HepG2 (cell line): ENCODE data around the gene NR2F6. TPM values are rescaled to one million over a fixed set of nuclear protein-coding genes. Genes with fewer than 3 reads are reported as not detected.

ENCODE experiments used
- ATM ChIP-seq: fragments of 450-650 bp; IDR thresholded peaks from 2 replicates; pipeline ENCODE4 v1.7.1; 2017; ENCODE audit warnings: mild to moderate bottlenecking, borderline replicate concordance
- GABPB1 ChIP-seq: IDR thresholded peaks from 2 replicates; pipeline ENCODE4 v1.6.1; 2016; ENCODE audit warnings: mild to moderate bottlenecking, missing genetic modification reagents, moderate library complexity, missing compliant biosample characterization
- GRHL1 ChIP-seq: sonication (generic); formaldehyde crosslinking; conservative IDR thresholded peaks from 2 replicates; pipeline ENCODE4 v1.8.0; 2022; ENCODE audit warnings: missing genetic modification reagents
- HMGXB4 ChIP-seq, 2 experiments: sonication (generic) in 1 of 2; formaldehyde crosslinking in 1 of 2; IDR thresholded peaks; 2 replicates each; pipeline versions ENCODE4 v1.4.0 to v1.6.1; 2018 to 2020; ENCODE audit warnings: missing genetic modification reagents in 2 of 2, borderline replicate concordance in 1 of 2, low read depth in 1 of 2, mild to moderate bottlenecking in 1 of 2, missing biosample characterization in 1 of 2
- PHF8 ChIP-seq: sonication (generic); formaldehyde crosslinking; IDR thresholded peaks from 2 replicates; pipeline ENCODE4 v1.5.0; 2020; ENCODE audit warnings: missing genetic modification reagents
- SCMH1 ChIP-seq: sonication (generic); formaldehyde crosslinking; IDR thresholded peaks from 2 replicates; pipeline ENCODE4 v1.9.0; 2021; ENCODE audit warnings: missing genetic modification reagents, mild to moderate bottlenecking, borderline replicate concordance
- TCF7L2 ChIP-seq: IDR thresholded peaks from 2 replicates; pipeline ENCODE4 v1.6.1; 2011; ENCODE audit warnings: mild to moderate bottlenecking, low read depth, low read length, moderate library complexity
- TSC22D2 ChIP-seq: sonication (generic); formaldehyde crosslinking; IDR thresholded peaks from 2 replicates; pipeline ENCODE4 v1.5.1; 2020; ENCODE audit warnings: missing genetic modification reagents, mild to moderate bottlenecking, borderline replicate concordance
- ZBTB37 ChIP-seq: sonication (generic); formaldehyde crosslinking; IDR thresholded peaks from 2 replicates; pipeline ENCODE4 v1.4.0; 2020; ENCODE audit warnings: mild to moderate bottlenecking, missing genetic modification reagents
- ZNF143 ChIP-seq: sonication (generic); formaldehyde crosslinking; IDR thresholded peaks from 2 replicates; pipeline ENCODE4 v1.4.0; 2020; ENCODE audit warnings: missing genetic modification reagents
- ZNF280B ChIP-seq: sonication (generic); formaldehyde crosslinking; IDR thresholded peaks from 2 replicates; pipeline ENCODE4 v1.5.0; 2020; ENCODE audit warnings: missing genetic modification reagents, mild to moderate bottlenecking, borderline replicate concordance
- ZNF512 ChIP-seq: sonication (generic); formaldehyde crosslinking; IDR thresholded peaks from 2 replicates; pipeline ENCODE4 v1.4.0; 2020; ENCODE audit warnings: mild to moderate bottlenecking, missing genetic modification reagents
- polyA plus RNA-seq, 8 experiments: library from polyadenylated mRNA; depleted of rRNA in 3 of 8; stranded (reverse) in 7 of 8; unstranded in 1 of 8; fragments of >200 nt; fragmentation: Illumina TruSeq in 4 of 8; extraction: Trizol in 4 of 8; gene quantifications; 2 replicates each; pipeline versions ENCODE4 v1.2.1 to v1.2.3, GENCODE V29; 2011 to 2016; ENCODE audit warnings: low read depth in 4 of 8, missing spikeins in 1 of 8, mixed read lengths in 1 of 8; ENCODE audit not compliant: insufficient read depth in 1 of 8
- total RNA-seq, 5 experiments: library from RNA; depleted of rRNA; stranded (reverse); fragments of >200 nt; fragmentation: Illumina TruSeq; extraction: Trizol; gene quantifications; 2 replicates each; pipeline ENCODE4 v1.2.3, GENCODE V29; 2016; ENCODE audit warnings: low read depth in 1 of 5
- TF ChIP-seq, protein P1 (sequence below): sonication (generic); formaldehyde crosslinking; IDR thresholded peaks from 2 replicates; pipeline ENCODE4 v1.5.0; 2020; ENCODE audit warnings: mild to moderate bottlenecking, missing genetic modification reagents, borderline replicate concordance
- TF ChIP-seq, protein P2 (sequence below): sonication (generic); formaldehyde crosslinking; IDR thresholded peaks from 2 replicates; pipeline ENCODE4 v1.5.0; 2020; ENCODE audit warnings: missing genetic modification reagents

The NR2F6 gene
- total and polyA plus RNA-seq, 2 of the 13 experiments (the other 11 are each of a cell fraction or from before 2014, with no cell fraction given) = 30.9 to 72.4 TPM

GRCh38 chr19:17255150-17255621, 9.5 kb upstream of the NR2F6 start (continued):
- TF ChIP-seq ZNF280B (CRISPR knock-in tag) (peak; percentile 30; the same call in 1 of the 2 replicates), HMGXB4 (CRISPR knock-in tag; IDR thresholded peaks at IDR 0.05; ENCODE audit: borderline replicate concordance in 1 of 2, low read depth in 1 of 2) (no peak), ATM (no peak), TSC22D2 (no peak), GABPB1 (CRISPR knock-in tag) (peak; percentile 63; the same call in 1 of the 2 replicates), SCMH1 (CRISPR knock-in tag) (no peak), ZNF512 (no peak), GRHL1 (no peak), ZBTB37 (no peak), ZNF143 (CRISPR knock-in tag) (no peak), TCF7L2 (no peak), PHF8 (CRISPR knock-in tag) (peak; percentile 53; the same call in 1 of the 2 replicates)
- TF ChIP-seq, protein P1, sequence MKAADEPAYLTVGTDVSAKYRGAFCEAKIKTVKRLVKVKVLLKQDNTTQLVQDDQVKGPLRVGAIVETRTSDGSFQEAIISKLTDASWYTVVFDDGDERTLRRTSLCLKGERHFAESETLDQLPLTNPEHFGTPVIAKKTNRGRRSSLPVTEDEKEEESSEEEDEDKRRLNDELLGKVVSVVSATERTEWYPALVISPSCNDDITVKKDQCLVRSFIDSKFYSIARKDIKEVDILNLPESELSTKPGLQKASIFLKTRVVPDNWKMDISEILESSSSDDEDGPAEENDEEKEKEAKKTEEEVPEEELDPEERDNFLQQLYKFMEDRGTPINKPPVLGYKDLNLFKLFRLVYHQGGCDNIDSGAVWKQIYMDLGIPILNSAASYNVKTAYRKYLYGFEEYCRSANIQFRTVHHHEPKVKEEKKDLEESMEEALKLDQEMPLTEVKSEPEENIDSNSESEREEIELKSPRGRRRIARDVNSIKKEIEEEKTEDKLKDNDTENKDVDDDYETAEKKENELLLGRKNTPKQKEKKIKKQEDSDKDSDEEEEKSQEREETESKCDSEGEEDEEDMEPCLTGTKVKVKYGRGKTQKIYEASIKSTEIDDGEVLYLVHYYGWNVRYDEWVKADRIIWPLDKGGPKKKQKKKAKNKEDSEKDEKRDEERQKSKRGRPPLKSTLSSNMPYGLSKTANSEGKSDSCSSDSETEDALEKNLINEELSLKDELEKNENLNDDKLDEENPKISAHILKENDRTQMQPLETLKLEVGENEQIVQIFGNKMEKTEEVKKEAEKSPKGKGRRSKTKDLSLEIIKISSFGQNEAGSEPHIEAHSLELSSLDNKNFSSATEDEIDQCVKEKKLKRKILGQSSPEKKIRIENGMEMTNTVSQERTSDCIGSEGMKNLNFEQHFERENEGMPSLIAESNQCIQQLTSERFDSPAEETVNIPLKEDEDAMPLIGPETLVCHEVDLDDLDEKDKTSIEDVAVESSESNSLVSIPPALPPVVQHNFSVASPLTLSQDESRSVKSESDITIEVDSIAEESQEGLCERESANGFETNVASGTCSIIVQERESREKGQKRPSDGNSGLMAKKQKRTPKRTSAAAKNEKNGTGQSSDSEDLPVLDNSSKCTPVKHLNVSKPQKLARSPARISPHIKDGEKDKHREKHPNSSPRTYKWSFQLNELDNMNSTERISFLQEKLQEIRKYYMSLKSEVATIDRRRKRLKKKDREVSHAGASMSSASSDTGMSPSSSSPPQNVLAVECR (CRISPR knock-in tag) = peak; percentile 49; the same call in 1 of the 2 replicates
- TF ChIP-seq, protein P2, sequence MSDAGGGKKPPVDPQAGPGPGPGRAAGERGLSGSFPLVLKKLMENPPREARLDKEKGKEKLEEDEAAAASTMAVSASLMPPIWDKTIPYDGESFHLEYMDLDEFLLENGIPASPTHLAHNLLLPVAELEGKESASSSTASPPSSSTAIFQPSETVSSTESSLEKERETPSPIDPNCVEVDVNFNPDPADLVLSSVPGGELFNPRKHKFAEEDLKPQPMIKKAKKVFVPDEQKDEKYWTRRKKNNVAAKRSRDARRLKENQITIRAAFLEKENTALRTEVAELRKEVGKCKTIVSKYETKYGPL (CRISPR knock-in tag) = no peak
